Transverse colon (tissue), 3 donors: ENCODE data around the gene FAM135A.

ENCODE experiments used
- CTCF ChIP-seq, 5 experiments: fragments of 200-600 bp in 3 of 5; fragments of 450-650 bp in 2 of 5; sonication (generic) in 3 of 5; IDR thresholded peaks; 1 replicate in 2 of 5; 2 replicates in 3 of 5; pipeline ENCODE4 v1.5.1; 2016 to 2017; ENCODE audit warnings: antibody characterized with exemption in 5 of 5, inconsistent platforms in 3 of 5, mild to moderate bottlenecking in 2 of 5, moderate library complexity in 1 of 5
- POLR2A ChIP-seq: fragments of 450-650 bp; IDR thresholded peaks from one replicate; pipeline ENCODE4 v1.6.1; 2016; ENCODE audit warnings: antibody characterized with exemption, mild to moderate bottlenecking, moderate library complexity

- peak; percentile 81 to 92 (median 87) for TF ChIP-seq CTCF (IDR thresholded peaks at IDR 0.05)
- no peak for TF ChIP-seq POLR2A
These were observed 43.9 kb upstream of the FAM135A start for GRCh38 chr6:70369332-70369950.
